Measurements from ENCODE around the gene CBFA2T2. TPM values are rescaled to one million over a fixed set of nuclear protein-coding genes. Genes with fewer than 3 reads are reported as not detected.

The CBFA2T2 gene
- total RNA-seq, 1 donor from 2014 or later, result 14.1 TPM

DNA sequence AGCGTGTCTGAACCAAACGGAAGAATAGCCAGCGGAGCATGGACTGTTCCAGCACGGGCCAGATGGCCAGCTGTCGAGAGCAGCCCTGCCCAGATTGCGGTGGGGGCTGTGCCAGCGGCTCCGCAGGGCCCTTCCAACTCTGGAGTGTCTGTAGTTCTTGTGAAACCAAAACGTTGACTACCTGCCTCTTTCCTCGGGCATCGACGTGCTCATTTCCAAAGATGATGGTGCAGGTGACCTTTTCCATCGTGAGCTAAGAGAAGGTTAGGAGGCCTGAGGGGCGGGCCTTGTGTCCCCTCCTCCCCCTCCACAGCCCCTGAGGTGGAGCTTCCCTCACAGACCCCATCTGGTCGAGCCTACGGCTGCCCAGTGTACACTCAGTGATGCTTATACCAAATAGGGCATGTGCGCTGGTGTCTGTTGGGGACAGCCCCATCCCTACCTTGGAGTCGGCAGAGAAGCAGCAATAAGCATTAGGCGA is 159.3 kb downstream of the CBFA2T2 start:
- intact Hi-C loops (cut with micrococcal nuclease), result no loop called here

DNA sequence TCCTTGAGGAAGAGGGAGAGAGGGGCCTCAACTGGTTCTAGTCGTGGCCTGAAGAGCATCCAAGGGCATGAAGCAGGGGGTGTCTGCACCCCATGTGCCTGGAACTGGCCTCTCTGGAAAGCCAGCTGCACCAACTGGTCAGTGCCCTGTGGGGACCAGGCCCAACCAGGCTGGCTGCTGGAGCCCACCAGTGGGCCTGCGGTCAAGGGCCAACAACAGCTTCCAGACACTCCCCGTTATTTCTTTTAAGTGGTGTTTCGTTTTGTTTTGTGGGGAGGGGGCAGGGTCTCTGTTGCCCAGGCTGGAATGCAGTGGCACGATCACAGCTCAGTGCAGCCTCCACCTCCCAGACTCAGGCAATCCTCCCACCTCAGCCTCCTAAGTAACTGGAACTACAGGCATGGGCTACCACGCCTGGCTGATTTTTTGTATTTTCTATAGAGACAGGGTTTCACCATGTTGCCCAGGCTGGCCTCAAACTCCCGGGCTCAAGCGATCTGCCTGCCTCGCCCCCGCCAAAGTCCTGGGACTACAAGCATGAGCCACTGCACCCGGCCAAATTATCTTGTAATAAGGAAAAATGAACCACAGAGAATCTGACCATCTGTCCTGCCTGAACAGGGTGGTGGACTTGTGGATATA is 160.3 kb downstream of the CBFA2T2 start:
- intact Hi-C loops (cut with micrococcal nuclease), result loop anchor here (5.0 kb wide), 1 partner anchor 193 kb away; no protein-coding TSS in a partner anchor

GRCh38 chr20:33650753-33651561 is 161.1 kb downstream of the CBFA2T2 start:
- intact Hi-C loops (cut with micrococcal nuclease), result loop anchor here (5.0 kb wide), 1 partner anchor 194 kb away; no protein-coding TSS in a partner anchor

DNA sequence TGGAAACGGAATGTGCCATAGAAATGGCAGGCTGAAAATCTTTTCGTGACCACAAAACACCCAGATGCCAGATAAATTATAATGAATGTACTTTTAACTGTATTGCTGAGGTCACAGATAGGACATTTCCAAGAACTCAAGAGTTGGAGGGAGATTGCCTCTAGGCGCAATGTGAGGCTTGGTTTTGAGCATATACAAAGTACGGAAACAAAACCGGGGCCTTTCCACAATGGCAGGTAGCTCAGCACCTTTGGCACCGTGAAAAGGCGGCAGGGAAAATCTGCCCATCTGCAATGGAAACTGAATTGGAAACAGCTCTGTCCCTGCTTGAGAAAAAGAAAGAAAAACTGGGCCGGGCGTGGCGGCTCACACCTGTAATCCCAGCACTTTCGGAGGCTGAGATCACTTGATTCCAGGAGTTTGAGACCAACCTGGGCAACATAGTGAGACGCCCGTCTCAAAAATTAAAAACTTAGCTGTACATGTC is 161.7 kb downstream of the CBFA2T2 start:
- intact Hi-C loops (cut with micrococcal nuclease), result loop anchor here (5.0 kb wide), 1 partner anchor 194 kb away; no protein-coding TSS in a partner anchor

- intact Hi-C loops (cut with micrococcal nuclease), result loop anchor here (5.0 kb wide), 1 partner anchor 196 kb away; no protein-coding TSS in a partner anchor
Measured at GRCh38 chr20:33653218-33653899, 163.5 kb downstream of the CBFA2T2 start.

- intact Hi-C loops (cut with micrococcal nuclease), result loop anchor here (5.0 kb wide), 1 partner anchor 197 kb away; no protein-coding TSS in a partner anchor
Measured at GRCh38 chr20:33653900-33654596, 164.2 kb downstream of the CBFA2T2 start.

GRCh38 chr20:33654680-33655161 is 164.8 kb downstream of the CBFA2T2 start:
- intact Hi-C loops (cut with micrococcal nuclease), result loop anchor here (5.0 kb wide), 1 partner anchor 197 kb away; no protein-coding TSS in a partner anchor

- intact Hi-C loops (cut with micrococcal nuclease), result no loop called here
Measured at GRCh38 chr20:33655164-33655563, 165.3 kb downstream of the CBFA2T2 start.

DNA sequence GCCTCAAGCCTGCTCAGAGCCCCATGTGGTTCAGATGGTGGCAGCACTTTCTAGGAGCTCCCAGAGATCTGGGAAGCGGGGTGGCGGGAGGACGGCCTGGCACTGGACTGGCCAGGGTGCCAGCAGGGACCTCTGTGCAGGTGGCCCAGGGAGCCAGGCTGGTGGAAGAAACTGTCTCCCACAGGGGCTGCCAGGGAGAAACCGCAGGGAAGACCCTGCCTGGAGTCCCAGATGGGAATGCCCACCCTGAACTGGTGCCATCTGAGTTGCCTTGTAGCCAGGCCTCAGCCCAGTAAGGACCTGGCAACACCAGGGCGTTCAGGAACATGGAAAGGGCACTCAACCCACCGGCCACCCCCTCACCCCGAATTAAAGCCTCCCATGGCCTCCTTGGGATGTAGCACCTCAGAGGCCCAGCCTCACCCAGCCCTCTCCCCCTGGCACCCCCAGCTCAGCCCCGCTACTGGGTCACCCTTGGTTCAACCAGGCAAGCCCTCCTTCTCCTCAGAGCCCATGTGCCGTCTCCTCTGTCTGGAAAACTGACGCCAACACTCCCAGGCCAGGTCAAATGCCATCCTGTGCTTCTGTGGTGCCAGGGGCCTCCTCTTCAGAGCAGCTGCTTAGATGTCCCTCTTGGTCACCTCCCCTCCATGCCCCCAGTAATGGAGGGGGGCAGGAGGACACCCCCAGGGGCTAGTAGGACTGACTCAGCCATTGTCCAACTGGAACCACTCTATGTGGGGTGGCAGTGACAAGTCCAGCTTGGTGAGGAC is 166.3 kb downstream of the CBFA2T2 start:
- intact Hi-C loops (cut with micrococcal nuclease), result no loop called here

DNA sequence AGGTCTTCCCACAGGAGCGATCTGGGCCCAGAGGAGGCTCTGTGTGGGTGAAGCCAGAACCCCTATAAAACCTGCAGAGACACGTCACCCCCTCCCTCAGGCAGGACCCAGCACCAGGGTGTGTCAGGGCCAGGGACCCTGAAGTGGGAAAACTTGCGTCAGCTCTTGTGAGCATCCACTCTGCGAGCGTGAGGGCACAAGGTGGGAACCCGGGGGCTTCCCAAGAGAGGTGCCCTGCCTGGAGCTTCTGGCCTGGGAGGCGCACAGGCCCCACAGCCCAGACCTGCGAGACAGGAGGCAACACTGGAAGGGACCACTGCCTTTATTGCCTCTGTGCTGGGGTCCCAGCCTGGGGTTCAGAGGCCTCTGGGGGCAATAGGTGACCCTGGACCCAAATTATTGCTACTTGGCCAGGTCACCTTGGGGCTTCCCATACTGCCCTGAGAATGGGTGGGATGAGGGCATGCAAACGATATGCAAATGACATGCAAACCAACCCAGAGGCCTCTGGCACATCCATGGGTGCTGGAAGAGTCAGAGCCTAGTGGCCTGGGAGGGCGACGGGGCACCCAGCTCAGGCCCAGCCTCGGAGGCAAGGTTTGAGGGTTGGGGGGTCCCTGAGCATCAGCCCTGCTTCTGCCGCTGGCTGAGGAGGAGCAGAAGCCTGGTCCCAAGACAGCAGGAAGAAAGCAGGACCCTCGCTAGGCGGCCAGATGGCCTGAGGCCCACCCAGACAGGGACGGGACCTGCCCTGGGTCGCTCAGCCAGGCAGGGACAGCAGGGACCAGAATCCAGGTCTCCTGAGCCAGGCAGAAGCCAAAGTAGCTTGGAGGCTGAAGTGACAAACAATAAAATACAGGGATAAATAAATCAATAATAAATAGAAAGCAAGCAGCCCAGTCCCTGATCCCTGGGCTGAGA is 167.1 kb downstream of the CBFA2T2 start:
- intact Hi-C loops (cut with micrococcal nuclease), result no loop called here

GRCh38 chr20:33657704-33658095 is 167.8 kb downstream of the CBFA2T2 start:
- intact Hi-C loops (cut with micrococcal nuclease), result no loop called here

DNA sequence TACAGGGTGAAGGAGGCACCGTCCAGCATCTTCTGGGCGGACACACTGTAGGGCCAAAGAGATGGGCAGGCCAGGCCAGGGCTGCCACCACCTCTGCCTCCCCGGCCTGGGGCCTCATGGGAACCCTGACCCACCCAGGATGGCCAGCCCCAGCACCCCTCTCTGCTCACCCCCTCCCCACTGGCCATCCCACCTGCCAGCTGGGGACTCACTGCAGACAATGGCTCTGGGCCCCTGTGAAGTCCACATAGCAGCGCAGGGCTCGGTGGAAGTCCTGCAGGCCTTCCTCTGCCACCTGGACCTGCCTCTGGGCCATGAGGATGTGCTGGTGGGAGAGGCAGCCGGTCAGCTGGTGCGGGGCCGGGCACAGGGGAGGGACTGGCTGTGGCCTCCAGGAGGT is 168.6 kb downstream of the CBFA2T2 start:
- intact Hi-C loops (cut with micrococcal nuclease), result no loop called here

GRCh38 chr20:33658929-33659328 is 169.0 kb downstream of the CBFA2T2 start:
- intact Hi-C loops (cut with micrococcal nuclease), result no loop called here

DNA sequence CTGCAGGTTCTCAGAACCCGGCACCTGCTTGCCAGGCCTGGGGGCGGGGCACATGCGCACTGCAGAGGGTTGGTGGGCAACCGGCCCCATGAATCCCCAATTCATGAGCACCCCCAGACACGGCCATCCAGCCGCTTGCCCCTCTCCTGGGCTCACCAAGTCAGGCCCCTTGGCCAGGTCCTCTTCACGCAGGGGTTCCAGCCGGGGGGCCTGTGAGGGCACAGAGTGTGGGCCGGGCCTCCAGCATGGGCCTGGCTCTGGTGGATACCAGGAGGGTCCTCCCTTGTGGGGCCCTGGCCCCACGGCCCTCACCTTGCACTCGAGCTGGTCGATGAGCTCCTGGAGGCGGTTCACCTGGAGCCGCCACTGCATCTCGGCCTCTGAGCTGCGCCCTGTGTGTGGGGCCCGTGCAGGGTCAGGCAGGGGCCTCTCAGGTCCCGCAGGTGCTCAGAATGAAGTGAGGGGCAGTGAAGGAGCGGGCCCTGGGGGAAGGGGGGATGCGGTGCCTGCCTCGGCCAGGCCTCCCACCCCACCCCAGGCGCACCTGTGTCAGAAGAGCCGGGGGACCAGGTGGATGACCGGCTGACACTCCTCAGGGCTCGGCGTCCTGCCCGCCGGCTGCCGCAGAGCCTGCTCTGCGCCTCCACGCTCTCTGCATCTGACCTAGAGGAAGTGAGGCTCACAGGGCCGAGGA is 169.6 kb downstream of the CBFA2T2 start:
- intact Hi-C loops (cut with micrococcal nuclease), result loop anchor here (5.0 kb wide), 2 partner anchors 102 to 167 kb away; partner anchors contain the start of gene CBFA2T2

DNA sequence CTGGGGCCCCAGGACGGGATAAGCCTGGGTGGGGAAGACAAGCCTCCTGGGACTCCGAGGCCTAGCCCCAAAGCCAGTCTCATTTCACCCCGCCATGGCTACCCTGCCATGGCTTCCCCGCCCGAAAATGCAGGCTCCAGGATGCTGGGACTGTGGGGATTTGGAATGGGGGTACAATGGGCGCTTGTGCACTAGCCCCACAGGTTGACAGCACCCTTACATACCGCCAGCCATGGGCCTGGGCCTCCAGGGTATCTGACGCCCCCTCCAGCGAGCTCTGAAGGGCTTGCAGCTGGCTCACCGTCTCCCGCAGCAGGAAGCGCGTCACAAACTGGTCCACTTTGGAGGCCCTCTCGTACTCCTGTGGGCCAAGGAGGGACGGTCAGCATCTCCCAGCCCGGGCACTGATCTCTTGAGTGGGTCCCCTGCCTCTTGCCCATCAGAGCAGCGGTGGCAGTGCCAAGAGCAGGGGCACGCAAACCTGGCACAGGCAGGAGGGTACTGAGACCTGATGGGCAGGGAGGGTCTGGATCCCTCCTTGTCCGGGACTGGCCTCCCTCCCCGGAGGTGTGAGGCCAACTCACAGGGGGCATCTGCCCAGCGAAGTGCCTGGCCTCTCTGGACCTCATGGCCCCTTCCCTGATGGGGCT is 170.3 kb downstream of the CBFA2T2 start:
- intact Hi-C loops (cut with micrococcal nuclease), result loop anchor here (5.0 kb wide), 2 partner anchors 103 to 168 kb away; partner anchors contain the start of gene CBFA2T2

DNA sequence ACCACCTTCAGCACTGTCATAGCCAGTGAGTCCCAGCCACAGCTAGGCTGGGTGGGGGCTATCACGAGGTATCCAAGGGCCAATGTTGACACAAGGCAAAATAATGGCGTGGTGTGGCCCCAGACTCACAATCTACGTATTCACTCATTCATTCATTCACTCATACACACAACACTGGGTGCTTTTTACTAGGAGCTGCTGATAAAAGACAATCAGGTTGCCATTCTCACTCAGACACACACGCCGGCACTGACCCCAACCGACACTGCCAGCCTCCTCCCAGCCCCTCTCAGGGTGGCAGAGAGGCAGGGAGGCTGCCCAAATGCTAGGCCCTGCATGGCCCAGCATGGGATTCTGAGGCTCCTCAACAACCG is 170.8 kb downstream of the CBFA2T2 start:
- intact Hi-C loops (cut with micrococcal nuclease), result loop anchor here (5.0 kb wide), 2 partner anchors 103 to 168 kb away; partner anchors contain the start of gene CBFA2T2

DNA sequence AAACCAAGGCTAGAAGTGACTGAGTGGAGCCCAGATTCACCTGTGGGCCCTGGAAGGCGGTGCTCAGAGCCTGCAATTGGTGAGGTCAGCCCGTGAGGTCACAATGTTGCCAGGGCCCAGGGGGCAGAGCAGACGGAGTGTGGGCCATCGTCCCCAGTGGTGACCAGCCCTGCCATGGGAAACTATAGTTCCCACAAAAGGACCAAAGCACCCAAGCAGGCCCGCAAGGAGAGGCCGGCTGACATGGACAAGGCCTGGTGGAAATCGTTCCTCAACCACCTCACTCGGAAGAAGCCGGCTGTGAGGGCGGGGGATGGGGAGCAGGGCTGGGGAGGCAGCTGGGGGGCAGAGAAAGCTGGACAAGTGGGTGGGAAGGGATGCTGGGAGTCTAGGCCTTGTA is 172.3 kb downstream of the CBFA2T2 start, which contains the start of gene C20orf144:
C20orf144 (plus strand) TSS at position 156 of the 400 bp plus-strand sequence; CDS start at position 175, 19 bp downstream.
- intact Hi-C loops (cut with micrococcal nuclease), result loop anchor here (5.0 kb wide), 2 partner anchors 105 to 170 kb away; partner anchors contain the start of gene CBFA2T2
